SU-DHL-6 (cell line): ENCODE results near the gene ATL2.

Experiments
- H2AFZ ChIP-seq: fragments of 200-600 bp; sonication (generic); 2 replicates; pipeline ENCODE4 v1.6.1; 2014; ENCODE audit warnings: low read depth, mild to moderate bottlenecking, moderate library complexity, mixed read lengths, antibody characterized with exemption, low read length; ENCODE audit not compliant: severe bottlenecking
- H3F3A ChIP-seq: fragments of 200-600 bp; shearing (Covaris generic); 2 replicates; pipeline ENCODE4 v1.6.0; 2016; ENCODE audit warnings: antibody characterized with exemption, mild to moderate bottlenecking; ENCODE audit not compliant: insufficient read depth
- H3K27ac ChIP-seq: fragments of 200-600 bp; sonication (generic); 2 replicates; pipeline ENCODE4 v1.5.1; 2016; ENCODE audit warnings: low read depth, mild to moderate bottlenecking, low read length, moderate library complexity, mixed read lengths
- H3K27me3 ChIP-seq: fragments of 200-600 bp; sonication (generic), shearing (Covaris generic); 2 replicates; pipeline ENCODE4 v1.6.0; 2014; ENCODE audit warnings: mild to moderate bottlenecking, low read length
- H3K36me3 ChIP-seq: fragments of 200-600 bp; sonication (generic); 2 replicates; pipeline ENCODE4 v1.6.1; 2014; ENCODE audit warnings: mild to moderate bottlenecking, low read length, mixed read lengths
- H3K4me2 ChIP-seq: fragments of 300-600, 200-600 bp; shearing (Covaris generic), sonication (generic); 2 replicates; pipeline ENCODE4 v1.6.0; 2014; ENCODE audit warnings: low read length, low read depth, mild to moderate bottlenecking; ENCODE audit not compliant: poor library complexity, severe bottlenecking
- H3K4me3 ChIP-seq: fragments of 200-600 bp; sonication (generic); 2 replicates; pipeline ENCODE4 v1.5.1; 2014; ENCODE audit warnings: antibody characterized with exemption, low read length, mild to moderate bottlenecking, mixed read lengths; ENCODE audit not compliant: insufficient read depth, poor library complexity, severe bottlenecking
- H3K79me2 ChIP-seq: fragments of 200-600 bp; sonication (generic); 2 replicates; pipeline ENCODE4 v1.6.1; 2014; ENCODE audit warnings: mild to moderate bottlenecking, low read length, moderate library complexity; ENCODE audit not compliant: insufficient read depth
- H3K9ac ChIP-seq: fragments of 200-600 bp; sonication (generic); 2 replicates; pipeline ENCODE4 v1.7.0; 2014; ENCODE audit warnings: mild to moderate bottlenecking, low read length
- H3K9me2 ChIP-seq: fragments of 200-600 bp; sonication (generic); replicated peaks from 2 replicates; pipeline ENCODE4 v1.6.1; 2014; ENCODE audit warnings: low read length; ENCODE audit not compliant: insufficient read depth
- H3K9me3 ChIP-seq: fragments of 200-600 bp; sonication (generic); 2 replicates; pipeline ENCODE4 v1.6.1; 2014; ENCODE audit warnings: low read length, mixed read lengths; ENCODE audit not compliant: insufficient read depth
- H4K20me1 ChIP-seq: fragments of 200-600 bp; sonication (generic); 2 replicates; pipeline ENCODE4 v1.6.1; 2014; ENCODE audit warnings: low read depth, mild to moderate bottlenecking, antibody characterized with exemption, low read length, moderate library complexity, mixed read lengths
- CTCF ChIP-seq: fragments of 200-600 bp; sonication (generic); IDR thresholded peaks from one replicate; pipeline ENCODE4 v1.5.1; 2017; ENCODE audit warnings: antibody characterized with exemption, mild to moderate bottlenecking, low read length, moderate library complexity; ENCODE audit not compliant: insufficient read depth, poor library complexity, severe bottlenecking
- EZH2phosphoT487 ChIP-seq: fragments of 200-600 bp; sonication (generic), shearing (Covaris generic); conservative IDR thresholded peaks from 2 replicates; pipeline ENCODE4 v1.6.1; 2018; ENCODE audit warnings: mild to moderate bottlenecking, antibody characterized with exemption, low read length, moderate library complexity, mixed read lengths

ATL2 gene

GRCh38 chr2:38294597-38294996 is 82.5 kb downstream of the ATL2 start:
- no peaks in the 10 kb centered on the region for H3K9me2 ChIP-seq
- no peaks in the 10 kb centered on the region for H4K20me1 ChIP-seq
- H3K27me3 ChIP-seq = no peaks in the 10 kb centered on the region
- H3K9me3 ChIP-seq = no peaks in the 10 kb centered on the region
- H3K4me3 ChIP-seq = no peak overlapping the region
- H3K36me3 ChIP-seq = peaks cover 40% of the 10 kb centered on the region; the same call in 1 of the 2 replicates
- no peaks in the 10 kb centered on the region for H3K79me2 ChIP-seq
- H3K27ac ChIP-seq = no peak overlapping the region
- TF ChIP-seq CTCF = no peak
- no peak for TF ChIP-seq EZH2phosphoT487
- H3K9ac ChIP-seq = no peak overlapping the region
- no peak overlapping the region for H3K4me2 ChIP-seq
- H3F3A ChIP-seq = peaks cover 4% of the 10 kb centered on the region; the same call in 1 of the 2 replicates
- H2AFZ ChIP-seq = no peak overlapping the region

- no peak overlapping the region for H3K27ac ChIP-seq
- H3K79me2 ChIP-seq = no peaks in the 10 kb centered on the region
- no peaks in the 10 kb centered on the region for H4K20me1 ChIP-seq
- no peaks in the 10 kb centered on the region for H3K9me2 ChIP-seq
- H3K4me2 ChIP-seq = no peak overlapping the region
- H3F3A ChIP-seq = peaks cover 4% of the 10 kb centered on the region; the same call in 1 of the 2 replicates
- H2AFZ ChIP-seq = no peak overlapping the region
- no peak for TF ChIP-seq EZH2phosphoT487
- no peak for TF ChIP-seq CTCF
- H3K36me3 ChIP-seq = peaks cover 28% of the 10 kb centered on the region; the same call in 1 of the 2 replicates
- no peak overlapping the region for H3K4me3 ChIP-seq
- H3K9me3 ChIP-seq = no peaks in the 10 kb centered on the region
- H3K9ac ChIP-seq = no peak overlapping the region
- no peaks in the 10 kb centered on the region for H3K27me3 ChIP-seq
Observed at GRCh38 chr2:38293152-38293865, 83.8 kb downstream of the ATL2 start.

GRCh38 chr2:38290332-38290731 is 86.7 kb downstream of the ATL2 start:
- Histone ChIP-seq H3K9ac (no peak overlapping the region), H3K79me2 (no peaks in the 10 kb centered on the region), H2AFZ (no peak overlapping the region), H3K27ac (no peak overlapping the region), H3K9me3 (no peaks in the 10 kb centered on the region), H3K4me2 (no peak overlapping the region), H3K4me3 (no peak overlapping the region), H3K27me3 (no peaks in the 10 kb centered on the region), H4K20me1 (no peaks in the 10 kb centered on the region), H3F3A (peaks cover 4% of the 10 kb centered on the region; the same call in 1 of the 2 replicates), H3K9me2 (no peaks in the 10 kb centered on the region), H3K36me3 (no peaks in the 10 kb centered on the region; the same call in 1 of the 2 replicates)
- TF ChIP-seq CTCF = no peak
- TF ChIP-seq EZH2phosphoT487 = no peak
